IPS-18c (cell line): Measurements from ENCODE around the gene RBM19.

Source experiments
- H3K4me3 ChIP-seq: 2 replicates; pipeline ENCODE4 v1.7.0; 2013; ENCODE audit warnings: low read depth, mild to moderate bottlenecking, low read length, moderate library complexity; ENCODE audit not compliant: insufficient read depth
- H3K9me3 ChIP-seq: one replicate; pipeline ENCODE4 v1.6.1; 2013; ENCODE audit warnings: mild to moderate bottlenecking, low read length, moderate library complexity; ENCODE audit not compliant: control insufficient read depth, insufficient read depth

RBM19 gene

DNA sequence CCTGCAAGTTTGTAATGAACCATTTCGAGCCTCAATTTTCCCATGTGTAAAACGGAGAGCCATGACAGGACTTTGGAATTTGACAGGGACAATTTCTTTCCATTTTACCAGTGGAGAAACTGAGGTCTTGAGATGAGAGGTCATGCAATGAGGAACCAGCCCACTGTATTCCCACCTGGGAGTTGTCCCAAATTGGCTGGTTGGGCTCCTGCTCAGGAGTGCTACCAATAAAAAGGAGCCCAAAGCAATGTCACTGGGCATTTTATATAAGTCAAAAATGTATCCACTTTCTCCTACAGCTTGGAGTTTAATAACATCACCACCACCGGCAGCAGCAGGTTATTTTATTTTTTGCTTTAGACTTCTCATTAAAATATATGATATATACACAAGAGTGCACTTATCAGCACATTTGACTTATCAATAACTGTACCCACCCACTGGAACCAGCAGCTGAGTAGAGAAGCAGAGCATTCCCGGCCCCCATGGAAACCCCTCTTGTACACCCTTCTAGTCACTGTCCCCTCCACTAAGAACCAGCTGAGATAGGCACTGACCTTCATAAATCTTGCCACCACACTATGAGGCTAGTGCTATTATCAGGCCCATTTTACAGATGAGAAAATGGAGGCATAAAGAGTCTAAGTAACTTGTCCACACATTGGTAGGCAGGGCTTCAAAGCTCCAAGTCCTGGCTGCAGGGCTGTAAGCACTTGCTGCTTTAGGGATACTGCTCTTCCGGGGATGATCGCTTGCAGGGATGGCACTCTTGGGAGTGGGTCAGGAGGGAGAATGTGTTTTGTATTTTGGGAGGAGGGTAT, 25.3 kb upstream of the RBM19 start:
- Histone ChIP-seq H3K4me3 (no peak overlapping the region), H3K9me3 (no peaks in the 10 kb centered on the region)

DNA sequence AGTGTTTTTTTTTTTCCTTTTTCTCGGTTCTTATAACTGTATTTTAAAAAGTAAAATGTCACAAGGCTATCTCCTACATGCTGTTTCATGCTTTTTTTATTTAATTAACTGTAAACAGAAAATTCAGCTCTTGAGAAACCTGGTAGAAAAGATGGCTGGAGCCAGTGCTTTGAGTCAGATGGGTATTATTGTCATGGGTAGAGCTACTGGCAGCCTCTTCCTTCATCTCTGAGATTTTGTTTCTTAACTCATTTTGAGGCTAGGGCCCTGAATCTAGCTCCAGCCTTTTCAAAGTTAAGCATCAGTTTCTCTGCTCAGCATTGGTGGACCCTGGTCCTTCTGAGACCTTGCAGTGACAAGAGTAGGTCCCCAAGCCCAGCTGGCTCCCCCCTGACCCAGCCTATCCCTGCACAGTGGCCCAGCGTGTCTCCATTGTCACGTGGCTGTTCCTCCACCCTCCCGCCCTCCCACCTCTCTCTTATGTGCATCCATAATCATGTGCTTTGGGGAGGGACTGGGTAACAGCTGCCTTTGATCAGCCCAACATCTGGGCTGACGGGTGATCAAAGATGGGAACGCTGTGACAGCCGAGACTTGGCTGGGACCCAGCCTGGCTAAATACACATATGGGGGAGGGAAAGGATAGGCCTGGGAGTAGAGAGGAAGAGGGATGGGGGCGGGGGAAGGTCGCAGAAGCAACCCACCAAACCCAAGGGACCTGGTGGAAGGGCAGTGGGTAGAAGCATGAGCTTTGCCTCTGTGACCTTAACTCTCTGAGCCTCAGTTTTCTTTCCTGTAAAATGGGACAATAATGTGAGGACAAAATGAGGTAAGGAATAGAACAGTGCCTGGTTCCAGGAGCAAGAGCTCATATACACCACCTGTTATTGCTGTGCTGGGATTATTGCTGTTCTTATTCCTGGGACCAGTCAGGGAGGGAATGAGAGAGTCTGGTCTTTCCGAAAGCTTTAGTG, 24.4 kb upstream of the RBM19 start:
- Histone ChIP-seq H3K4me3 (no peak overlapping the region), H3K9me3 (no peaks in the 10 kb centered on the region)

DNA sequence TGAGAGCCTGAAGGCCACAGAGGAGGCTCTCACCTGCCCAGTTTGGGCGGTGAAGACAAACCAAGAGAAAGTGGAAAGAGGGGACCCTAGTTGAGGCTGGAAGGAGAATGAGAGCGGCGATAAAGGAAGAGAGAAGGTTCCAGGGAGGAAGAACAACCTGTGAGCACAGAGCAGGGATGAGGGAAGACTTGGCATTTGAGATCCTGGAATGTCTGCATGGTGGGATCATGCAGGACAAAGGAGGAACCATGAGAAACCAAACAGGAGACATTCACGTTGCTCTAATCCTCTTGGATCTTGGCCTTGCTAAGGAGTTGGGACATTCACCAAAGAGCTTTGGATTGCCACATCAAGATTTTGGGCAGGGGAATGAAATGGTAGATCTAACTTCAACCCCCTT, 22.9 kb upstream of the RBM19 start:
- Histone ChIP-seq H3K9me3 (no peaks in the 10 kb centered on the region), H3K4me3 (no peak overlapping the region)

DNA sequence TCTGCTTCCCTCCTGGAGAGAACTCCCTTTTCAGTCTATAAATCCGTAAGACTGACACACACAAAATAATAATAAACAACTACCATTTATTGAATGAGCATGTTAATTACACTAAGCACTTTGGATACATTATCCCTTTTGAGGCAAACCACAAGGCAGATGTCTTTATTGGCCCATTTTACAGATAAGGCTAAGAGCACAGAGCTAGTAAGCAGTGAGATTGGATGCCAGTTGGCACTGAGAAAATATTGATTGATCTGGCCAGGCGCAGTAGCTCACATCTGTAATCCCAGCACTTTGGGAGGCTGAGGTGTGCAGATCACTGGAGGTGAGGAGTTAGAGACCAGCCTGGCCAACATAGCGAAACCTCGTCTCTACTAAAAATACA, 21.9 kb upstream of the RBM19 start:
- Histone ChIP-seq H3K4me3 (no peak overlapping the region), H3K9me3 (no peaks in the 10 kb centered on the region)

DNA sequence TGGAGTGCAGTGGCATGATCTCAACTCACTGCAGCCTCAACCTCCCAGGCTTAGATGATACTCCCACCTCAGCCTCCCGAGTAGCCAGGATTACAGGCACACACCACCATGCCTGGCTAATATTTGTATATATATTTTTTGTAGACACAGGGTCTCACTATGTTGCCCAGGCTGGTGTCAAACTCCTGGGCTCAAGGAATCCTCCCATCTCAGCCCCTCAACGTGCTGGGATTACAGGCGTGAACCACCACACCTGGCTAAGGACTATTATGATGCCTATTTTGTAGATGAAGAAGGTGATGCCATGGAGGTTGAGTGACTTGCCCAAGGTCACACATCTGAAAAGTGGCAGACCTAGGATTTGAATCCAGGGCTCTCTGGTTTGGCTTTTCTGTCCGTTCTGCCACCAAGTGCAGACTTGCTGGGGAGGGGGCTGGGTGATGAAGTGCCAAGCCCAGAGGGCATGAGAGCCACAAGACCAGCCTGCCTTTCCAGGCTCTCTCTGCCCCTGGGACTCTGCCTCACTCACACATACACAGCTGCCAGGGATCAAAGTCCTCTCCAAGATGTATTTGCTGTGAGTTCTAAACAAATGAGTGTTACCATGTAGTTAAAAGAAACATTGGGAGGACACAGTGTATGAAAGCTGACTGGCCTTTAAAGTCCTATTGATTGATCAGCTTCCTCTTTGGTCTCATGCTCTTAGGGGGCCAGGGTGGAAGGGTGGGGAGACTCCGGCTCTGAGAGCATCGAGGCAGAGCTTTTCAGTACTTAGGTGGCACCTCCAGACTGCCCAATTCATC, 21.3 kb upstream of the RBM19 start:
- no peak overlapping the region for H3K4me3 ChIP-seq
- no peaks in the 10 kb centered on the region for H3K9me3 ChIP-seq

DNA sequence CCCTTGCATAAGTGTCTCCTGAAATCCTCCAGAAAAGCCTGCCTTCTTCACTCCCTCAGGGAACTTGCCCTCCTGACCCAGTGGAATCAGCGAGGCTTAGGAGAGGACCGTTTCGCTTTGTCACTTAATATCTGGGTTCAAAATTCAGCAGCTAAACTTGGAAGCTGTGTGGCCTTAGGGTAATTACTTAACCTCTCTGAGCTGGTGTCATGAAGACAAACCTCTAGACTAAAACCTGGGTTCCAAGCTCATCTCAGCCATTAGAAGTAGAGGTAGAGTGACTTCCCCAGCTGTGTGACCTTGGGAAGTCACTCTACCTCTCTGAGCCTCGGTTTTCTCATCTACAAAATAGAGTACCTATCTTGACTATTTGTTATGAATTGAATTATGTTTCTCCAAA, 18.3 kb upstream of the RBM19 start:
- H3K4me3 ChIP-seq = no peak overlapping the region
- no peaks in the 10 kb centered on the region for H3K9me3 ChIP-seq

DNA sequence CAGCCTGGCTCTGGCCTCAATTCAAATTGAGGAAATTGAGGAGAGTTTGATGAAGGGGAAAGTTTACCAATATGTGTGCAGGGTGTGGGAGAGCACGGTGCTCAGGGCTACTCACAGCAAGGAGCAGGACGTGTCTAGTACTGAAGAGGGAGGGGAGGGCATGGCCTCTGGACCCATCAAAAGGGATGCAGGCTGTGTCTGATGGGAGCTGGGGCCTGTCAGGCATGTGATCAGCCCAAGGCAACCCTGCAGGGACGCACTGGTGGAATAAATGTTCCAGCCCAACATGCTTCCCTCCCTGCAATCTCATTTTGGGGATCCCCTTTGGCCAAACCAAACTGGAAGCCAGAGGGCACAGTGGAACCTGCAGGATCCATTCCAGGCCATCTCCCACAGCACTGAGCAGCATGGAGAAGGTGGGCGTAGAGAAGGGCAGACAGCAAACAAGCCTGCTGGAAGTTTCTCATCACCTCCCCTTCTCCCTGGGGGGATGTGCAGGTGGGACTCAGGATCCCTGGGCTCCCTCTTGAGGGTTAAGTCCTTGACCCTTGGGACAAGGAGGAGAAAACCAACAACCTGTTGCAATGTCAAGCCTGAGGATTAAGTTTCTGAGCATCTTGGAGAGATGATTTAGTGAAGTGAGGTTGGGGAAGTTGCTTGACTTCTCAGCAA, 17.8 kb upstream of the RBM19 start:
- Histone ChIP-seq H3K4me3 (no peak overlapping the region), H3K9me3 (no peaks in the 10 kb centered on the region)

DNA sequence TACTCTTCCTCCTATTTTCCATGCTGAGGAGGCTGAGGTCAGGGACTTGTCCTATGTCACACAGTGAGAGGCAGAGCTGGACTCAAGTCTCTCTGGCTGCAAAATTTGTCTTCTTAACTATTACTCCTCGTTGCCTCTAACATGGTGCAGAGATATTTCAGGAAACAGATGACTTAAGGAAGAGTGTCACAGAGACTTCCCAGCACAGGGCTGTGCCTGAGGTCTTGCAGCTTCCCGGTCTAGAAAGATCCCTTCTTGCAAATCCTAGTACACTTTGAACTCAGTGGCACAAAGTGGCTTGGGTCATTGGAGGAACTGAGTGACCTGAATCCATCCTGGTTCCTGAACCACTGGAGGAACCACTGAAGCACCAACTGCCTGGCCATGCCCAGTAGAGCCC, 17.1 kb upstream of the RBM19 start:
- H3K4me3 ChIP-seq = no peak overlapping the region
- no peaks in the 10 kb centered on the region for H3K9me3 ChIP-seq

DNA sequence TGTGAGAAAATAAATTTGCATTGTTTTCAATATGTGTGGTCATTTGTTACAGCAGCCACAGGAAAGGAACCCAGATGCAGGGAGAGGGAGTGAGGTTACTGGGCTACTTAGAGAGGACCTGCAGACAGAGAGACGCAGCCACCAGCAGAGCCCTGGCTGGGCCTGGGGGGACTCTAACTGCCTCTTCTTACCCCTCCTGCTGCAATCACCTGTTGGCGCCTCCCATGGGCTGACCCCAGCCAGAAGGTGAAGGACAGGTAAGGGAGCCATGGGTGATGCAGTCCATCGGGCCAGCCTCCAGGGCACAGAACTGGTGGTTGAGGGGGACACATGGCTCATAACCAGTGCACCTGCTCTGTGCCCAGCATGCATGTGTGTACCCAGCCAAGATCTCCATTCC, 15.8 kb upstream of the RBM19 start:
- H3K4me3 ChIP-seq = no peak overlapping the region
- no peaks in the 10 kb centered on the region for H3K9me3 ChIP-seq

DNA sequence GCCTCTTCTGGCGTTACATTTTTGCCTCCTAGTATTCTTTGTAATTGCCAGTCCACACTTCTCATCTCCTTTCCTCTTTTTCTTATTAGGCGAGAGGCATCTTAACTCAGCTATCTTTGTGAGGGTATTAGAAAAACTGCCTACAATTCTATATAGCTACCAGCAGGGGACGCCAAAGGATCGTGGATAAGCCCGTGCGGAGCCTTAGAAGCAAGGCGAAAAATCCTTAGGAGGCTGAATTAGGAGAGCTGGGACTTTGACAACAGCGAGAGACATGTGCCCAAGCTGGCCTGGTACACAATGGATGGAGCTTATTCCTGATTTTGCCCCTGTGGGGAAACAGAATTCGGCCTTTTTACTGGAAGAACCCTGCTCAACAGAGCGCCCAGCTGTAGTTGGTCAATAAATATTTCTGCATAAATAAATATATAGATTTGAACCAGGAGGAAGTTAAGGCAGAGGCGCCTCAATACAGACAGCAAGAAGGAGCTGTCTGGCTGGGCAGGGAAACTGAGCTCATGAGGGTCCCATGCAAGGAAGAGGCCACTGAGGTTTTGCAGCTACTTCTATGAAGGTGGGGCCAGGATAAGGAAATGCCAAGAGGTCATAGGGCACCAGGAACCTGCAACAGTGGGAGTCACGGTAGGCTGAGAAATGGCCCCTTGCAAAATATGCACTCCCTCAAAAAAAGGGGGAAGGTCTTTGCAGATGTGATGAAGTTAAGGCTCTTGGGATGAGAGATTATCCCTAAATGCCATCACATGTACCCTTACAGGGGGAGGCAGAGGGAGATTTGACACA, 14.6 kb upstream of the RBM19 start:
- Histone ChIP-seq H3K4me3 (no peak overlapping the region), H3K9me3 (no peaks in the 10 kb centered on the region)

DNA sequence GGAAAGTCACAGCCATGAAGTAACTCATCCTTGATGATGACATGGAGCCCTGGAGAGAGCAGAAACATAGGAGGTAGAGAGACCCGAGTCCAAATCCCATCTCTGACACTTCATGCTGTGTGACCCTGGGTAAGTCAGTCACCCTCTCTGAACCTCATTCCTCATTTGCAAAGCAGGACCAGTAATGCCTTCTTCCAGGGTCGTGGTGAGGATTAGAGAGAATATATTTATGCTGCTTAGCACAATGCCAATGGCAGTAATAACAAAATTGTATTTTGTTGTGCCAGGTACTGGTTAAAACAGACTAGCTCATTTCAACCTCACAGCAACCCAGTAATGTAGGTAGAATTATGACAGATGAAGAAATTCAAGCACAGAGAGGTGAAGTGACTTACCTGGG, 13.9 kb upstream of the RBM19 start:
- H3K9me3 ChIP-seq = no peaks in the 10 kb centered on the region

DNA sequence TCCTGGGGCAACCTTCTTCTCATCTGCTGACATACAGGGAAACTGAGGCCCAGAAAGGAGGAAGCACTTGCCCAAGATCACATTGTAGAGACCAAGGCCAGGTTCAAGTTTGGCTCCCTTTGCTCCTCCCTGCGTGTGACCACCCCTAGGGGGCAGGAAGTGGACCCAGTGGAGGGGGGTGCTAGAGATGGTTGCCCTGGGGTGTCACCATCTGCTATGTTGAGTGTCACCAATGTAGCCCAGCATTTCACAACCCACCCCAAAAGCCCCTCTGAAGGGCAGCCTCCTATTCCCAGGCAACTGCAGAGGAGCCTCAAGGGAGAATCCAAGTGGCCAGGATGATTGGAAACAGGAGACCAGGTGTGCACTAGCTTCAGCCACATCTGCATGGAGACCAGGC, 12.0 kb upstream of the RBM19 start:
- H3K4me3 ChIP-seq = no peak overlapping the region
- H3K9me3 ChIP-seq = peaks cover 3% of the 10 kb centered on the region

More for the DNA sequence above, 13.9 kb upstream of the RBM19 start:
- H3K4me3 ChIP-seq = no peak overlapping the region

DNA sequence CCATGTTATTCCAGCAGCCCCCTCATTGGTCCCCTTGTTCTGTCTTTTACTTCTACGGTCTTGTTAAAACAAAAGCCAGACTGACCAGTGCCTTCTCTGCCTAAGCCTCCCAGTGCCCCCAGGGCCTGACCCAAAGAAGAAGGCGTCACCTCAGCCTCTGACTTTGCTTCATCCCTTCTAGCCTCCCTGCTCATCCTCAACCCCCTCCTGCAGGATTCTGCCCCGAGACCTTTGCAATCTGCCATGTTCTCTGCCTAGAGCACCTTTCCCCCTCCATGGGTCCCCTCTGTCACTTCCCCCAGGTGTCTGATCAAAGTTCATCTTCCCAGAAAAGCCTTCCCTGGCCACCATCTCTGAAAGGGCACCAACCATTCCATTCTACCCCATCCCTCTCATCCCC, 7.9 kb upstream of the RBM19 start:
- Histone ChIP-seq H3K4me3 (no peak overlapping the region), H3K9me3 (peaks cover 3% of the 10 kb centered on the region)

DNA sequence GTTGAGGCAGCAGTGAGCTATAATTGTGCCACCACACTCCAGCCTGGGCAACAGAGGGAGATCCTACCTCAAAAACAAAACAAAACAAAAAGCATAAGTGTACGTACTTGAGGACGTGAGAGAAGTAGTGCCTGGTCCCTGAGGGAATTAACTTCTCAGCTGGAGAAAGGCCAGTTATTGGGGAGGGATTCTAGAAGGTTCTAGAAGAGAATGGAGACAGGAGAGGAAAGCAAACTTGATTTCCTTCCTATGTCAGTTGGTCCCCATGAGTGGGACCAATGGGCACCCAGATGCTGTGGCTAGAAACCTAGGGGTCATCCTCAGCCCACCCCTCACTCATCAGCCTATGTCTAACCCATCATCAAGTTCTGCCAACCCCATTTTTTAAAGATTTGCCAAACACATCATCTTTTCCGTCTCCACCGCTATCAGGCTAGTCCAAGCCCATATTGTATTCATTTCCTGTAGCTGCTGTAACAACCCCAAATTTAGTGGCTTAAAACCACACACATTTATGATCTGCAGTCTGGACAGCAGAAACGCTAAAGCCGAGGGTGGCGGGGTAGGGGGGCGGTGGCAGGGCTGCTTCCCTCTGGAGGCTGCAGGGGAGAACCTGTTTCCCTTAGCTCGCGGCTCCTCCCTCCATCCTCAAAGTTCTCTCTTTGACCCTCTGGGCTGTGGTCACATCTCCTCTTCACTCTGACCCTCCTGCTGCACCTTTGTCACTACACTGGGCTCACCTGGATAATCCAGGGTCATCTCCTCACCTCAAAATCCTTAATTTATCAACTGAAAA, 7.2 kb upstream of the RBM19 start:
- no peak overlapping the region for H3K4me3 ChIP-seq

DNA sequence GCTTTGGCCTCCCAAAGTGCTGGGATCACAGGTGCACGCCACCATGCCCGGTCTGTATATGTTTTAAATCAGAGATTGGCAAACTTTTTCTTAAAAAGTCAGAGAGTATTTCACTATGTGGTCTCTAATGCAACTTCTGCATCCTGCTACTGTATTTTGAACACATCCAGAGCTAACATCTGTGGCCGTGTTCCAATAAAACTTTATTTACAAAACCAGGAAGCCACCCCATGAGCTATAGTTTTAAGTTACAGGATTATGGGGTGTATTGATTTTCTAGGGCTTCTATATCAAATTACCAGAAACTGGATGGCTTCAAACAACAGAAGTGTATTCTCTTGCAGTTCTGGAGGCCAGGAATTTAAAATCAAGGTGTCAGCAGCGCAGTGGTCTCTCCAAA, 5.3 kb upstream of the RBM19 start:
- Histone ChIP-seq H3K9me3 (peaks cover 3% of the 10 kb centered on the region), H3K4me3 (no peak overlapping the region)

More for the DNA sequence above, 7.2 kb upstream of the RBM19 start:
- peaks cover 3% of the 10 kb centered on the region for H3K9me3 ChIP-seq

DNA sequence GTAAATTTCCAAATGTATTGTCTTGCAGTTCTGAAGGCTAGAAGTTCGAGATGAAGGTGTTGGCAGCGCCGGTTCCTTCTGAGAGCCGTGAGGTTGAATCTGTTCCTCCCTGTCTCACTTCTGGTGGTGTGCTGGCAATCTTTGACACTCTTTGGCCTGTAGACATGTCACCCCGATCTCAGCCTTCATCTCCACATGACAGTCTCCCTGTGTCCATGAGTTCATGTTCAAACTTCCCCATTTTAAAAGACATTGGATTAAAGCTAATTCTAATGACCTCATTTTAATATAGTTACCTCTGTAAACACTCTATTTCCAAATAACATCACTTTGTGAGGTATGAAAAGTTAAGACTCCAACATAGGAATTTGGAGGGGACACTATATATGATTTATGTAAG, 4.1 kb upstream of the RBM19 start:
- Histone ChIP-seq H3K9me3 (peaks cover 3% of the 10 kb centered on the region), H3K4me3 (no peak overlapping the region)
